GM18907 (cell line): ENCODE measurements around the gene FLVCR2.
"Not testable (repeated sequence)": the region's sequence is repeated elsewhere in the genome, so short reads cannot be mapped to it uniquely, and the experiment has no call there.

Source experiments
- ATAC-seq: cut with Tn5 transposase; IDR thresholded peaks from one replicate; pipeline ENCODE4 v1.9.1; 2021; ENCODE audit warnings: mild to moderate bottlenecking, moderate library complexity; ENCODE audit not compliant: unreplicated experiment

Gene FLVCR2

GRCh38 chr14:75589931-75590330 lies 11.5 kb downstream of the FLVCR2 start:
- no peak for ATAC-seq

GRCh38 chr14:75591331-75591946 lies 13.0 kb downstream of the FLVCR2 start:
- ATAC-seq = no peak

- no peak for ATAC-seq
These were observed 13.7 kb downstream of the FLVCR2 start for GRCh38 chr14:75591987-75592575.

- ATAC-seq = no peak
These were observed 16.8 kb downstream of the FLVCR2 start for GRCh38 chr14:75595226-75595625.

- no peak for ATAC-seq
These were observed 18.7 kb downstream of the FLVCR2 start for GRCh38 chr14:75597149-75597548.

- not testable (repeated sequence) for ATAC-seq
These were observed 21.7 kb downstream of the FLVCR2 start for GRCh38 chr14:75600100-75600499.

- ATAC-seq = not testable (repeated sequence)
These were observed 22.6 kb downstream of the FLVCR2 start for GRCh38 chr14:75601061-75601460.

- ATAC-seq = no peak
These were observed 24.1 kb downstream of the FLVCR2 start for GRCh38 chr14:75602503-75602902.

- ATAC-seq = no peak
These were observed 26.8 kb downstream of the FLVCR2 start for GRCh38 chr14:75604979-75605851.

- no peak for ATAC-seq
These were observed 27.5 kb downstream of the FLVCR2 start for GRCh38 chr14:75605916-75606315.

GRCh38 chr14:75607044-75607443 lies 28.6 kb downstream of the FLVCR2 start:
- no peak for ATAC-seq

GRCh38 chr14:75607842-75608640 lies 29.6 kb downstream of the FLVCR2 start:
- no peak for ATAC-seq

- ATAC-seq = no peak
These were observed 30.7 kb downstream of the FLVCR2 start for GRCh38 chr14:75609116-75609515.

- ATAC-seq = no peak
These were observed 31.4 kb downstream of the FLVCR2 start for GRCh38 chr14:75609606-75610475.

GRCh38 chr14:75610834-75611233 lies 32.4 kb downstream of the FLVCR2 start:
- no peak for ATAC-seq

GRCh38 chr14:75612157-75612556 lies 33.7 kb downstream of the FLVCR2 start:
- no peak for ATAC-seq

GRCh38 chr14:75614179-75614578 lies 35.8 kb downstream of the FLVCR2 start:
- no peak for ATAC-seq

- no peak for ATAC-seq
These were observed 36.8 kb downstream of the FLVCR2 start for GRCh38 chr14:75615200-75615599.

GRCh38 chr14:75619548-75619947 lies 41.1 kb downstream of the FLVCR2 start:
- ATAC-seq = no peak

- ATAC-seq = no peak
These were observed 46.6 kb downstream of the FLVCR2 start for GRCh38 chr14:75625034-75625433.
